Hematopoietic multipotent progenitor cell treated with erythropoietin and hydrocortisone succinate and interleukin-3 and kit ligand, for 4 days (in vitro differentiated cells): ENCODE measurements around the gene VSTM2B.

ENCODE experiments used
- DNase-seq: peaks from one replicate; pipeline ENCODE4 v3.0.0-alpha.2; 2015

The VSTM2B gene

GRCh38 chr19:29605653-29606419 lies 80.0 kb downstream of the VSTM2B start, which contains the start of gene POP4:
Gene POP4, plus strand, starts transcription at chr19:29606283. Its CDS starts 36 bp downstream, at chr19:29606319.
- peak; percentile 98 for DNase-seq

DNA sequence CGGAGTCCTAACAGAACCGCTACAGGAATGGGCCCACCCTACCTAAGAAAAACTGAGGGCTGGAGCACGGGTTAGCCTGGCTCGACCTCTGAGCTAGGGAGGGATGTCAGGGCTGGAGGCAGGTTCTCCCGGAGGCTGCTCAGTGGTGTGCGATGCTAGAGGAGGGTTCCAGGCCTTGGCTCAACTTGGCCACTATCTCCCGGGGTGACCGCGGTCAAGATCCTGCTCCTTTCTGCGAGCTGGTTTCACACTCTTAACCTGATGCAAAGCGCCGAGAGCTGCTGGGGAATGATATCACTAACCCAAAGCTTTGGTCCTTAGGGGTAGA lies 80.6 kb downstream of the VSTM2B start:
- DNase-seq, result no peak

- DNase-seq, result no peak
These were observed 83.8 kb downstream of the VSTM2B start for GRCh38 chr19:29609636-29610035.

- no peak for DNase-seq
These were observed 84.4 kb downstream of the VSTM2B start for GRCh38 chr19:29610213-29610573.

DNA sequence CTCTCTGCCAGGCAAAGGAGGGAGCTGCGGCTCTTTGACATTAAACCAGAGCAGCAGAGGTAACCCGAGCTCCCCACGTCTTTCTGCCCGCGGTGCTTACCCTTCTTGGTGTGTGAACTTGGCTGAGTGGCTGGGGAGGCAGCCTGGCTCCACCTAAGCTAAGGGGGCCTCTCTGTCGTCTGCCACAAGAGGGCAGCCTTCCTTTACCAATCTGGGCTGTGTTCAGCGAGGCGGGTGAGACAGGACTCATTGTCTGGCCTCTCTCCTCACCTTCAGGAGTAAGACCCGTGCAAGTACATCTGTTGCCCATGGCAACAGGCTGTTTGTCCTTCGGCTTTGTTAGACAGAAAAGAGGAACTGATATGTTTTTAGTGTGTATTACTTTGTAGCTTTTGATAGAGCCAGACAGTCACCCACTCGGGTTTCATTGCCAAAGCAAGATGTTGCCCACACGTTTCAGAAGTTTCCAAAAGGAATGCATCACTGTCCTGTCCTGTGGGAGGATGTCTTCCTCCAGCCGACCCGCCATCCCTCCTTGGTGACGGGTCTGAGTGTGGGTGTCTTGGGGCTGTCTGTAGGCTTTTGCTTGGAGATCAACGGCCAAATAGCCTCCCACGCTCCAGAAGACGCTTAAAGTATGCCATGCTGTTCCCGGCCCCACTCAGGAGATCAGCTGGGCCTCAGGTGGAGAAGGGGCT lies 84.9 kb downstream of the VSTM2B start:
- peak; percentile 95 for DNase-seq

GRCh38 chr19:29612121-29612520 lies 86.3 kb downstream of the VSTM2B start:
- DNase-seq, result no peak

- DNase-seq, result no peak
These were observed 87.2 kb downstream of the VSTM2B start for GRCh38 chr19:29612801-29613595.

DNA sequence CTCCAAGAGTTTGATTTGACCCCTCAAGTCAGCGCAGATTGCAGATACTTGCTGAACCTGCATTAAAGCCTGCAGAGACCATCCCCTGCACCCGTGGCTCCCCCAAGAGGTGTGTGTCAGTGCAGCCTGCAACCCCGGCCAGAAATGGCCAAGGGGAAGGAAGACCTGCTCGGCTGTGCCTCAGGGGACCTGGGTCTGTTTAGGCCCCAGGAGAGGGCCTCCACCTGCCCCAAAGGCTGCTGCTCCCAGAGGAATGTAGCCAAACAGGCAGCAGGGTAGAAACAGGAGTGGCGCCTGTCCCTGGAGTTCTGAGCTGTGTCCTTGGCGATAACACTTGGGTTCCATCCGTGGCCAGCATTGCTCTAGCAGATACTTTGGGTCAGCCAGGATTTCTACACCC lies 88.3 kb downstream of the VSTM2B start:
- no peak for DNase-seq
